ENCODE results near the gene HIRA. TPM values are rescaled to one million over a fixed set of nuclear protein-coding genes. Genes with fewer than 3 reads are reported as not detected.

Gene HIRA
- total and polyA plus RNA-seq, 9 of the 15 experiments (the other 6 are each of a cell fraction or from before 2014, with no cell fraction given) = 0.96 to 132 (median 58.4) TPM

GRCh38 chr22:19448076-19448607 lies 16.6 kb upstream of the HIRA start (continued):
- TF ChIP-seq ZNF407 (IDR thresholded peaks at IDR 0.05; ENCODE audit: low read depth) (no peak), TGIF2 (CRISPR knock-in tag; IDR thresholded peaks at IDR 0.05) (no peak), SRSF1 (IDR thresholded peaks at IDR 0.05; ENCODE audit: low read depth, low read length) (no peak), SIN3A (IDR thresholded peaks at IDR 0.05; ENCODE audit: borderline replicate concordance in 2 of 2, control insufficient read depth in 1 of 2, low read depth in 2 of 2, low read length in 2 of 2) (peak in 1 of 2 experiments; percentile 24; a peak in 1 of 4 replicates), ZNF277 (CRISPR knock-in tag; IDR thresholded peaks at IDR 0.05; ENCODE audit: borderline replicate concordance) (no peak), GTF3C2 (IDR thresholded peaks at IDR 0.05; ENCODE audit: borderline replicate concordance, extremely low read depth, insufficient read length) (no peak), ZNF518B (CRISPR knock-in tag; IDR thresholded peaks at IDR 0.05) (no peak), STAT5B (CRISPR knock-in tag; IDR thresholded peaks at IDR 0.05) (no peak)
